GM23248 (cell line): ENCODE results near the gene ZNF593. TPM values are rescaled to one million over a fixed set of nuclear protein-coding genes. Genes with fewer than 3 reads are reported as not detected.

Experiments
- DNase-seq: peaks from one replicate; pipeline ENCODE4 v3.0.0-alpha.2; 2015
- H2AFZ ChIP-seq: fragments of 200-600 bp; sonication (generic); 2 replicates; pipeline ENCODE4 v1.6.1; 2016; ENCODE audit warnings: antibody characterized with exemption
- H3F3A ChIP-seq: fragments of 200-600 bp; sonication (generic); 2 replicates; pipeline ENCODE4 v1.6.1; 2016; ENCODE audit warnings: mild to moderate bottlenecking, antibody characterized with exemption, mixed run types; ENCODE audit not compliant: insufficient read depth
- H3K27ac ChIP-seq: fragments of 200-600 bp; sonication (generic); 2 replicates; pipeline ENCODE4 v1.5.1; 2016; ENCODE audit warnings: mild to moderate bottlenecking
- H3K27me3 ChIP-seq: fragments of 200-600 bp; sonication (generic); replicated peaks from 2 replicates; pipeline ENCODE4 v1.6.1; 2016; ENCODE audit warnings: mild to moderate bottlenecking; ENCODE audit not compliant: insufficient read depth
- H3K36me3 ChIP-seq: fragments of 200-600 bp; sonication (generic); 2 replicates; pipeline ENCODE4 v1.6.1; 2016; ENCODE audit warnings: low read depth, mild to moderate bottlenecking
- H3K4me1 ChIP-seq: fragments of 200-600 bp; sonication (generic); 2 replicates; pipeline ENCODE4 v1.6.1; 2016; ENCODE audit warnings: mild to moderate bottlenecking; ENCODE audit not compliant: insufficient read depth
- H3K4me2 ChIP-seq: fragments of 200-600 bp; sonication (generic); one replicate; pipeline ENCODE4 v1.6.1; 2016; ENCODE audit warnings: mild to moderate bottlenecking; ENCODE audit not compliant: unreplicated experiment
- H3K4me3 ChIP-seq: fragments of 200-600 bp; sonication (generic); 2 replicates; pipeline ENCODE4 v1.5.1; 2016; ENCODE audit warnings: mild to moderate bottlenecking
- H3K79me2 ChIP-seq: fragments of 200-600 bp; sonication (generic); 2 replicates; pipeline ENCODE4 v1.6.1; 2016; ENCODE audit warnings: mild to moderate bottlenecking; ENCODE audit not compliant: insufficient read depth
- H3K9ac ChIP-seq: fragments of 200-600 bp; sonication (generic); 2 replicates; pipeline ENCODE4 v1.6.1; 2016; ENCODE audit warnings: mild to moderate bottlenecking
- H3K9me2 ChIP-seq: fragments of 200-600 bp; sonication (generic); 2 replicates; pipeline ENCODE4 v1.6.1; 2016; ENCODE audit warnings: mixed run types, mild to moderate bottlenecking, moderate library complexity; ENCODE audit not compliant: insufficient read depth
- H3K9me3 ChIP-seq: fragments of 200-600 bp; sonication (generic); one replicate; pipeline ENCODE4 v1.6.1; 2017; ENCODE audit warnings: low read depth
- H4K20me1 ChIP-seq: fragments of 200-600 bp; sonication (generic); 2 replicates; pipeline ENCODE4 v1.6.0; 2016; ENCODE audit not compliant: insufficient read depth
- EZH2 ChIP-seq: fragments of 200-600 bp; sonication (generic); IDR thresholded peaks from 2 replicates; pipeline ENCODE4 v1.6.1; 2018; ENCODE audit warnings: antibody characterized with exemption, mild to moderate bottlenecking; ENCODE audit not compliant: insufficient read depth, poor library complexity, severe bottlenecking
- EZH2phosphoT487 ChIP-seq: fragments of 200-600 bp; sonication (generic); IDR thresholded peaks from 2 replicates; pipeline ENCODE4 v1.6.1; 2018; ENCODE audit warnings: antibody characterized with exemption, moderate library complexity, mild to moderate bottlenecking, low read depth; ENCODE audit not compliant: insufficient read depth
- WGBS, 2 experiments: methylation state at CpG; one replicate each; pipeline ENCODE4 v1.1.6; 2015 to 2017; ENCODE audit warnings: low lambda C conversion rate in 2 of 2, low coverage in 1 of 2; ENCODE audit errors: missing lambda C conversion rate in 2 of 2; 5-methylcytosine and 5-hydroxymethylcytosine counted together
- in situ Hi-C: fragments of 300-500 bp; cut with MboI; formaldehyde crosslinking; loops from 2 replicates; pipeline ENCODE4 v1.15.0; 2020
- polyA plus RNA-seq: library from polyadenylated mRNA; unstranded; fragments of >200 nt; fragmentation: Nextera tagmentation; extraction: Ambion mirVana; gene quantifications from 2 replicates; pipeline ENCODE4 v1.2.1, GENCODE V29; 2016
- total RNA-seq: library from RNA; depleted of rRNA; stranded (reverse); fragments of >200 nt; shearing (Covaris generic); gene quantifications from 2 replicates; pipeline ENCODE4 v1.2.3, GENCODE V29; 2014

ZNF593 gene
- total and polyA plus RNA-seq, 2 experiments from 2014 or later: 25.0 to 61.2 TPM

DNA sequence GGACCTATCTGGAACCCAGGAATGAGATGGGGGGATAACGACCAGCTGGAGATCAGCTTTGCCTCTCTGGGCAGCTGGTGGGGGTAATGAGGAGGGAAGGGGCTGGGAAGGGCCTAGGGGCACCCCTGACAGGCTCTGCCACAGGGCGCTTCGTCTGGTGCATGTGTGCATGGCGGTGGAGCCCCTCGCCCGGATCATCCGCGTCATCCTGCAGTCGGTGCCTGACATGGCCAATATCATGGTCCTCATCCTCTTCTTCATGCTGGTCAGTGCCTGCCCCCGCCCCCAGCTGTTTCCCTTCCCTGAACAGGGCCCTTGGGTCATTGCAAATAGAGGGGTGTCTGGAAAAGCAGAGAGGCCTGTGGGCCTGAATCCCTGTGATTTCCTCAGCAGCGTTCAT, 28.1 kb downstream of the ZNF593 start:
- no peak for DNase-seq
- H3F3A ChIP-seq: no peaks in the 10 kb centered on the region
- no peak overlapping the region for H3K9ac ChIP-seq
- H3K27ac ChIP-seq: no peak overlapping the region
- 63 to 72% methylated on average over 11 of the region's 11 CpGs for WGBS, 2 experiments
- no peaks in the 10 kb centered on the region for H3K9me2 ChIP-seq
- H2AFZ ChIP-seq: no peak overlapping the region
- in situ Hi-C loops: no loop called here
- no peak overlapping the region for H3K4me3 ChIP-seq
- no peaks in the 10 kb centered on the region for H3K36me3 ChIP-seq
- H3K4me2 ChIP-seq: no peak overlapping the region
- no peaks in the 10 kb centered on the region for H4K20me1 ChIP-seq
- peaks cover 6% of the 10 kb centered on the region; the same call in 1 of the 2 replicates for H3K4me1 ChIP-seq
- TF ChIP-seq EZH2phosphoT487: no peak
- no peak for TF ChIP-seq EZH2
- peaks cover 12% of the 10 kb centered on the region; the same call in 1 of the 2 replicates for H3K27me3 ChIP-seq
- H3K79me2 ChIP-seq: no peaks in the 10 kb centered on the region
- no peaks in the 10 kb centered on the region for H3K9me3 ChIP-seq

GRCh38 chr1:26200413-26200812, 30.7 kb downstream of the ZNF593 start:
- Histone ChIP-seq H3K36me3 (no peaks in the 10 kb centered on the region), H3K79me2 (no peaks in the 10 kb centered on the region), H3K9me3 (no peaks in the 10 kb centered on the region), H3K27me3 (no peaks in the 10 kb centered on the region; the same call in none of the 2 replicates), H3K4me2 (no peak overlapping the region), H3F3A (no peaks in the 10 kb centered on the region), H2AFZ (no peak overlapping the region), H3K9me2 (no peaks in the 10 kb centered on the region), H3K4me3 (no peak overlapping the region), H3K4me1 (peaks cover 6% of the 10 kb centered on the region; the same call in 1 of the 2 replicates), H4K20me1 (no peaks in the 10 kb centered on the region), H3K27ac (no peak overlapping the region), H3K9ac (no peak overlapping the region)
- no peak for DNase-seq
- TF ChIP-seq EZH2phosphoT487: no peak
- no peak for TF ChIP-seq EZH2
- WGBS, 2 experiments: 78 to 83% methylated on average over 5 of the region's 5 CpGs
- in situ Hi-C loops: no loop called here

DNA sequence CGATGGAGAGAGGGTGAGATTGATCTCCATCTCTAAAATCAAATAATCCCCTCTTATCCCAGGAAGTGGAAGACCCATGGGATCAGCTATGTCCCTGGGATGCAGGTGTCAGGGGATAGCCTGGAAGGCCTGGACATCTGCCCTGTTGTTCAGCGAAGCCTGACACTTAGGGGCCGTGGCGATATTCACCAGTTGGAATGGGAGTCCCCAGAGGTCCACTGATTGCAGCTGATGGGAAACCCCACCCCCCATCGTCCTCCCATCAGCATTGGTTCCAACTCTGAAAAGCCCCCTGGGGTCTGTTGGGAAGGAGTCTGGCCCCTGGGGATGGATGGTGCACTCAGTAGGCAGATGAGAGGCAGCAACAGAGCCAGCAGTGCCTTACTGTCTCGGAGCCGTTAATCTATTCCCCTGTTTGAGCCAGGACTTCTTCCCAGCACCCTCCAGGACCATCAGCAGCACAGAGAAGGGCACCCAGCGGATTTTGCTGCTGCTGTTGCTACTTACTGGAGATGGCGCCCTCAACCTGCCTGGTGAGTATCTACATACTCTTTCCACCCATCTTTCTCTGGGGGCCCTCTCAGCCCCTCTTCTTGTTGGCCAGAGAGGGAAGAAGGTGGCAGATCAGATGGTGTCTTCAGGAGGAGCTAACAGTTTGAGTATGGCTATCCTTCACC, 34.1 kb downstream of the ZNF593 start:
- Histone ChIP-seq H4K20me1 (no peaks in the 10 kb centered on the region), H3K9me2 (no peaks in the 10 kb centered on the region), H3K4me3 (no peak overlapping the region), H3K4me2 (no peak overlapping the region), H3K27me3 (no peaks in the 10 kb centered on the region; the same call in none of the 2 replicates), H3F3A (no peaks in the 10 kb centered on the region), H2AFZ (no peak overlapping the region), H3K4me1 (peaks cover 6% of the 10 kb centered on the region; the same call in 1 of the 2 replicates), H3K27ac (no peak overlapping the region), H3K9me3 (no peaks in the 10 kb centered on the region), H3K79me2 (no peaks in the 10 kb centered on the region), H3K36me3 (no peaks in the 10 kb centered on the region), H3K9ac (no peak overlapping the region)
- TF ChIP-seq EZH2: no peak
- no peak for TF ChIP-seq EZH2phosphoT487
- no peak for DNase-seq
- 64 to 67% methylated on average over 9 of the region's 9 CpGs for WGBS, 2 experiments
- in situ Hi-C loops: no loop called here

DNA sequence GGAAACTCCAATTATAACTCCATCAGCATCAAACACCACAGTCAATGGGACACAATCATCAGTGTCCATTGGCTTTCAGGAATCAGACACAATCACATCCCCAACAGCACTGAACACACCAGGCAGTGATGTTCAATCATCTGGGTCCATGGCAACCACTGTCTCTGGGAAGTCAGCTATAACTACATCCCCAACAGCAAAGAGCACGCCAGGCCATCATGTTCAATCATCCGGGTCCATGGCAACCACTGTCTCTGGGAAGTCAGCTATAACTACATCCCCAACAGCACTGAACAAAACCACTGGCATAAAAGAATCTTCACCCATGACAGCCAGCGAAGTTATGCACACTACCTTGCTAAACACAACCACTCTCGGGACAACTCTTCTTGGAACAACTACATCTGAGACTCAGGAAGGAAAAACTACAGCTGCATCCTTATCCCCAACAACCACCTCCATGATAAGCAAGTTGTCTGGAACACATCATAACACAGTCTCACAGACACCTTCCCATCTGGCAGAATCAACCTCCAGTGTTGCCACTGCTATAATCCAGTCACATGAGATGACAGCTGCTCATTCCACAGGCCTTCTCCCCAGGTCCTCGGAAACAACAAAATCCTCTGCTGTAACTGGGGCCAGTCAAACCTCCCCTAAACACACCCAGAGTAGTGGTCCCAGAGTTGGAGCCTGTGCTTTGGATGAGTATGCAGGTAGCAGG, 40.6 kb downstream of the ZNF593 start:
- Histone ChIP-seq H3K27ac (no peak overlapping the region), H3K9ac (no peak overlapping the region), H3K9me3 (no peaks in the 10 kb centered on the region), H3K27me3 (peaks cover 10% of the 10 kb centered on the region; the same call in 1 of the 2 replicates), H3F3A (no peaks in the 10 kb centered on the region), H3K4me2 (no peak overlapping the region), H3K36me3 (no peaks in the 10 kb centered on the region), H3K9me2 (no peaks in the 10 kb centered on the region), H4K20me1 (no peaks in the 10 kb centered on the region), H3K4me3 (no peak overlapping the region), H2AFZ (no peak overlapping the region), H3K4me1 (no peaks in the 10 kb centered on the region), H3K79me2 (no peaks in the 10 kb centered on the region)
- DNase-seq: no peak
- TF ChIP-seq EZH2 (no peak), EZH2phosphoT487 (no peak)
- WGBS, 2 experiments: 22 to 27% methylated on average over 5 of the region's 5 CpGs
- in situ Hi-C loops: no loop called here
